ENCODE data around the gene GLE1. TPM values are rescaled to one million over a fixed set of nuclear protein-coding genes. Genes with fewer than 3 reads are reported as not detected.

The GLE1 gene
- total RNA-seq, 2 donors from 2014 or later, result 15.6 to 21.7 TPM

- ATAC-seq (ENCODE audit: insufficient number of reproducible peaks, low FRiP score, low read depth) (no peak), DNase-seq (ENCODE audit: low spot score) (no peak)
These were observed 42.0 kb downstream of the GLE1 start for GRCh38 chr9:128546504-128546903.

GRCh38 chr9:128548876-128549275 lies 44.4 kb downstream of the GLE1 start:
- no peak for TF ChIP-seq CTCF (IDR thresholded peaks at IDR 0.05)
- Histone ChIP-seq H3K4me1 (ENCODE audit: control insufficient read depth in 1 of 2, low read depth in 2 of 2) (peaks cover 16 to 24% of the 10 kb centered on the region in 2 donors), H3K36me3 (no peaks in the 10 kb centered on the region), H3K4me3 (no peak overlapping the region), H3K27ac (no peak overlapping the region), H3K27me3 (replicated peaks; ENCODE audit: insufficient read depth) (no peaks in the 10 kb centered on the region), H3K9me3 (no peaks in the 10 kb centered on the region)
- ATAC-seq (ENCODE audit: insufficient number of reproducible peaks, low FRiP score, low read depth) (no peak), DNase-seq (ENCODE audit: low spot score) (no peak)

More at GRCh38 chr9:128546504-128546903, 42.0 kb downstream of the GLE1 start:
- no peak overlapping the region for H3K27ac ChIP-seq
- H3K27me3 ChIP-seq (replicated peaks; ENCODE audit: insufficient read depth), result no peaks in the 10 kb centered on the region
- peaks cover 13 to 20% of the 10 kb centered on the region in 2 donors for H3K4me1 ChIP-seq (ENCODE audit: control insufficient read depth in 1 of 2, low read depth in 2 of 2)
- TF ChIP-seq CTCF (IDR thresholded peaks at IDR 0.05), result no peak
- H3K4me3 ChIP-seq, result no peak overlapping the region
- H3K9me3 ChIP-seq, result no peaks in the 10 kb centered on the region
- peaks cover 13% of the 10 kb centered on the region for H3K36me3 ChIP-seq

- peaks cover 28 to 37% of the 10 kb centered on the region in 2 donors for H3K4me1 ChIP-seq (ENCODE audit: control insufficient read depth in 1 of 2, low read depth in 2 of 2)
- H3K36me3 ChIP-seq, result no peaks in the 10 kb centered on the region
- TF ChIP-seq CTCF (IDR thresholded peaks at IDR 0.05), result no peak
- ATAC-seq (ENCODE audit: insufficient number of reproducible peaks, low FRiP score, low read depth) (no peak), DNase-seq (ENCODE audit: low spot score) (no peak)
- H3K27ac ChIP-seq, result peak overlapping the region; percentile 93 to 95
- H3K27me3 ChIP-seq (replicated peaks; ENCODE audit: insufficient read depth), result no peaks in the 10 kb centered on the region
- H3K9me3 ChIP-seq, result no peaks in the 10 kb centered on the region
- H3K4me3 ChIP-seq, result no peak overlapping the region
These were observed 45.7 kb downstream of the GLE1 start for GRCh38 chr9:128550226-128550625.

GRCh38 chr9:128550770-128551656 lies 46.5 kb downstream of the GLE1 start:
- Histone ChIP-seq H3K36me3 (no peaks in the 10 kb centered on the region), H3K4me1 (ENCODE audit: control insufficient read depth in 1 of 2, low read depth in 2 of 2) (peaks cover 31 to 45% of the 10 kb centered on the region in 2 donors), H3K27ac (peak overlapping the region; percentile 93 to 95), H3K4me3 (peak overlapping the region; percentile 97), H3K9me3 (no peaks in the 10 kb centered on the region), H3K27me3 (replicated peaks; ENCODE audit: insufficient read depth) (no peaks in the 10 kb centered on the region)
- no peak for ATAC-seq (ENCODE audit: insufficient number of reproducible peaks, low FRiP score, low read depth)
- no peak for DNase-seq (ENCODE audit: low spot score)
- no peak for TF ChIP-seq CTCF (IDR thresholded peaks at IDR 0.05)

- Histone ChIP-seq H3K27ac (peak overlapping the region; percentile 93 to 95), H3K36me3 (no peaks in the 10 kb centered on the region), H3K4me3 (peak overlapping the region; percentile 97), H3K27me3 (replicated peaks; ENCODE audit: insufficient read depth) (no peaks in the 10 kb centered on the region), H3K9me3 (no peaks in the 10 kb centered on the region), H3K4me1 (ENCODE audit: control insufficient read depth in 1 of 2, low read depth in 2 of 2) (peaks cover 31 to 52% of the 10 kb centered on the region in 2 donors)
- TF ChIP-seq CTCF (IDR thresholded peaks at IDR 0.05), result no peak
- DNase-seq (ENCODE audit: low spot score), result no peak
- ATAC-seq (ENCODE audit: insufficient number of reproducible peaks, low FRiP score, low read depth), result peak; percentile 64
These were observed 47.2 kb downstream of the GLE1 start for GRCh38 chr9:128551657-128552152.

Data from thoracic aorta (tissue), 2 donors.